DND-41 (cell line): ENCODE measurements around the gene LPCAT3.

Experiments
- ATAC-seq: fragments of 200-7000 bp; cut with Tn5 transposase; 3 replicates; pipeline ENCODE4 v1.9.1; 2021; ENCODE audit warnings: low read depth; ENCODE audit not compliant: insufficient read depth
- DNase-seq: peaks from one replicate; pipeline ENCODE4 v3.0.0-alpha.2; 2020
- H2AFZ ChIP-seq: 2 replicates; pipeline ENCODE4 v1.6.0; 2012; ENCODE audit warnings: low read depth, low read length
- H3K27ac ChIP-seq: 2 replicates; pipeline ENCODE4 v1.5.1; 2012; ENCODE audit warnings: low read length, inconsistent platforms
- H3K27me3 ChIP-seq: fragments of 200-600 bp; sonication (generic); 2 replicates; pipeline ENCODE4 v1.6.0; 2012; ENCODE audit warnings: low read length, mild to moderate bottlenecking, inconsistent platforms; ENCODE audit not compliant: insufficient read depth, poor library complexity
- H3K36me3 ChIP-seq: 2 replicates; pipeline ENCODE4 v1.5.1; 2012; ENCODE audit warnings: low read length, inconsistent platforms; ENCODE audit not compliant: insufficient read depth
- H3K4me1 ChIP-seq: 2 replicates; pipeline ENCODE4 v1.5.1; 2012; ENCODE audit warnings: mild to moderate bottlenecking, low read length; ENCODE audit not compliant: insufficient read depth
- H3K4me2 ChIP-seq: 2 replicates; pipeline ENCODE4 v1.6.0; 2012; ENCODE audit warnings: mild to moderate bottlenecking, moderate library complexity, low read length, inconsistent platforms; ENCODE audit not compliant: insufficient read depth
- H3K4me3 ChIP-seq, 2 experiments: fragments of 200-600 bp in 1 of 2; shearing (Covaris generic) in 1 of 2; 2 replicates each; pipeline ENCODE4 v1.5.1; 2012 to 2016; ENCODE audit warnings: inconsistent platforms in 2 of 2, low read length in 2 of 2, mild to moderate bottlenecking in 2 of 2, low read depth in 1 of 2, moderate library complexity in 1 of 2
- H3K79me2 ChIP-seq: 2 replicates; pipeline ENCODE4 v1.6.0; 2012; ENCODE audit warnings: low read length, inconsistent platforms; ENCODE audit not compliant: insufficient read depth
- H3K9ac ChIP-seq: 2 replicates; pipeline ENCODE4 v1.6.0; 2012; ENCODE audit warnings: low read depth, mild to moderate bottlenecking, inconsistent platforms, low read length, moderate library complexity
- H3K9me3 ChIP-seq: 2 replicates; pipeline ENCODE4 v1.5.1; 2012; ENCODE audit warnings: low read length, moderate library complexity, mild to moderate bottlenecking, inconsistent platforms; ENCODE audit not compliant: insufficient read depth, severe bottlenecking
- H4K20me1 ChIP-seq: 2 replicates; pipeline ENCODE4 v1.6.0; 2012; ENCODE audit warnings: low read length; ENCODE audit not compliant: insufficient read depth
- EZH2 ChIP-seq: IDR thresholded peaks from 3 replicates; pipeline ENCODE4 v1.6.1; 2012; ENCODE audit warnings: borderline replicate concordance, low read depth, mild to moderate bottlenecking, moderate library complexity, low read length, inconsistent platforms; ENCODE audit not compliant: severe bottlenecking
- TF ChIP-seq, protein P1 (sequence below): IDR thresholded peaks from 2 replicates; pipeline ENCODE4 v1.5.1; 2012; ENCODE audit warnings: borderline replicate concordance, low read length, moderate library complexity, mild to moderate bottlenecking; ENCODE audit not compliant: poor library complexity, severe bottlenecking; ENCODE audit errors: extremely low read depth

LPCAT3 gene

DNA sequence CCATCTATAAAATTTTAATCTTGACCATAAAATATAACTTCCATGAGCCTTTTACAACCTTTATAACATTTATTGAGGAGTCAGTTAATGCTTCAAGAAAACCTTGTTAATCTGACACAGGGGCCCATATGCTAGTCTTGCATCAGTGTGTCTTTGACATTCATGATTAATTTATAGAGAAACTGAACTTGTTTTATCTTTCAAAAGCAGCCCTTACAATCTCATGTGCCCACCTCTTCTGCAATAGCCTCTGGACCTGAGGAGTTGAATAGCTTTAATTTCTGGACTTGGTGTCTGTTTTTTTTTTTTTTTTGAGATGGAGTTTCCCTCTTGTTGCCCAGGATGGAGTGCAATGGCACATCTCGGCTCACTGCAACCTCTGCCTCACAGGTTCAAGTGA is 8.6 kb upstream of the LPCAT3 start:
- H3K27ac ChIP-seq: no peak overlapping the region
- no peak overlapping the region for H3K4me3 ChIP-seq
- H3K9me3 ChIP-seq: no peaks in the 10 kb centered on the region
- no peaks in the 10 kb centered on the region for H3K79me2 ChIP-seq
- H3K4me1 ChIP-seq: no peaks in the 10 kb centered on the region
- H3K4me2 ChIP-seq: no peak overlapping the region
- H3K27me3 ChIP-seq: no peaks in the 10 kb centered on the region
- TF ChIP-seq EZH2: no peak
- DNase-seq (no peak), ATAC-seq (no peak)
- no peak overlapping the region for H3K9ac ChIP-seq
- H2AFZ ChIP-seq: no peak overlapping the region
- H3K36me3 ChIP-seq: no peaks in the 10 kb centered on the region
- no peaks in the 10 kb centered on the region for H4K20me1 ChIP-seq

DNA sequence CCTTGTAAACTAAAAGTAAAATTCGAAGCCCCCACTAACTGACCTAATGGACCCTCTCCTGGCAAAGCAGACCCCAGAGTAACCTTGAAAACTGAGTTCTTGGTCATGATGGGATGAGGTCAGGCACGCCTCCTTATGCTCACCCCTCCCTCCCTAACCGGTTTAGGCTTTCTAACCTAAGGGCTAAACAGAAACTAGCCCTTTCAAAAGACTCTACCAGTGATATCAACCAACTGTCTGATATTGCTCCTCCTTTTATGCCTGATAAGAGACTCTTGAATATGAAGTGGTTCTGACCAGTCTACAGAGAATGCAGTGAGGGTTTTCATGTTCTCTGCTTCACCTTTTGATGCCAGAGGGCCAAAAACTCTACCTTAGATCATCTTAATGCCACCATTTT is 4.8 kb upstream of the LPCAT3 start:
- H3K4me3 ChIP-seq: no peak overlapping the region
- no peak overlapping the region for H3K4me2 ChIP-seq
- ATAC-seq: no peak
- no peaks in the 10 kb centered on the region for H4K20me1 ChIP-seq
- peaks cover 2% of the 10 kb centered on the region; the same call in 1 of the 2 replicates for H3K79me2 ChIP-seq
- no peak overlapping the region for H2AFZ ChIP-seq
- no peaks in the 10 kb centered on the region for H3K27me3 ChIP-seq
- no peak for DNase-seq
- H3K36me3 ChIP-seq: no peaks in the 10 kb centered on the region
- no peak for TF ChIP-seq EZH2
- TF ChIP-seq, protein P1, sequence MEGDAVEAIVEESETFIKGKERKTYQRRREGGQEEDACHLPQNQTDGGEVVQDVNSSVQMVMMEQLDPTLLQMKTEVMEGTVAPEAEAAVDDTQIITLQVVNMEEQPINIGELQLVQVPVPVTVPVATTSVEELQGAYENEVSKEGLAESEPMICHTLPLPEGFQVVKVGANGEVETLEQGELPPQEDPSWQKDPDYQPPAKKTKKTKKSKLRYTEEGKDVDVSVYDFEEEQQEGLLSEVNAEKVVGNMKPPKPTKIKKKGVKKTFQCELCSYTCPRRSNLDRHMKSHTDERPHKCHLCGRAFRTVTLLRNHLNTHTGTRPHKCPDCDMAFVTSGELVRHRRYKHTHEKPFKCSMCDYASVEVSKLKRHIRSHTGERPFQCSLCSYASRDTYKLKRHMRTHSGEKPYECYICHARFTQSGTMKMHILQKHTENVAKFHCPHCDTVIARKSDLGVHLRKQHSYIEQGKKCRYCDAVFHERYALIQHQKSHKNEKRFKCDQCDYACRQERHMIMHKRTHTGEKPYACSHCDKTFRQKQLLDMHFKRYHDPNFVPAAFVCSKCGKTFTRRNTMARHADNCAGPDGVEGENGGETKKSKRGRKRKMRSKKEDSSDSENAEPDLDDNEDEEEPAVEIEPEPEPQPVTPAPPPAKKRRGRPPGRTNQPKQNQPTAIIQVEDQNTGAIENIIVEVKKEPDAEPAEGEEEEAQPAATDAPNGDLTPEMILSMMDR: no peak
- H3K27ac ChIP-seq: no peak overlapping the region
- peaks cover 12% of the 10 kb centered on the region for H3K4me1 ChIP-seq
- no peak overlapping the region for H3K9ac ChIP-seq
- no peaks in the 10 kb centered on the region for H3K9me3 ChIP-seq

DNA sequence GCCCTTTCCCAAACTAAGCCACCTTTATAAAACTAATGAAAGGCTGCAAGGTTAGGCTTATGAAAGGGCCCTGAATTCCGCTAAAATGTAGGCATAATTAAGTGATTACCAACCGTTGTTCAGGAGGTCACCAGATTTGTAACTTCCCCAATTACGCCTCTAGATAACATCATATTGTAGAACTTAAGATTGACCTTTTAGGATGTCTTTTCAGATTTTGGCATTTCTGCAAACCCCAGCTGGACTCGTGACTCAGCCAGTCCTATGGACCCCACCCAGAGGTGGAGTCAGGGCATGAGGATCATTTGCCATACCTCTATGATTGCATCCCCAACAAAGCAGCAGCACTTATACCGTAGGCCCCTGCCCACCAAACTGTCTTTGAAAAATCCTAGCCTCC is 3.7 kb upstream of the LPCAT3 start:
- no peaks in the 10 kb centered on the region for H3K27me3 ChIP-seq
- H3K36me3 ChIP-seq: no peaks in the 10 kb centered on the region
- no peak for DNase-seq
- H3K9ac ChIP-seq: no peak overlapping the region
- no peak overlapping the region for H3K4me2 ChIP-seq
- no peak overlapping the region for H2AFZ ChIP-seq
- no peak overlapping the region for H3K4me3 ChIP-seq
- H3K79me2 ChIP-seq: peaks cover 7% of the 10 kb centered on the region; the same call in 1 of the 2 replicates
- H3K9me3 ChIP-seq: no peaks in the 10 kb centered on the region
- ATAC-seq: no peak
- no peaks in the 10 kb centered on the region for H4K20me1 ChIP-seq
- H3K4me1 ChIP-seq: peaks cover 23% of the 10 kb centered on the region
- TF ChIP-seq, protein P1: no peak
- TF ChIP-seq EZH2: no peak
- H3K27ac ChIP-seq: no peak overlapping the region

DNA sequence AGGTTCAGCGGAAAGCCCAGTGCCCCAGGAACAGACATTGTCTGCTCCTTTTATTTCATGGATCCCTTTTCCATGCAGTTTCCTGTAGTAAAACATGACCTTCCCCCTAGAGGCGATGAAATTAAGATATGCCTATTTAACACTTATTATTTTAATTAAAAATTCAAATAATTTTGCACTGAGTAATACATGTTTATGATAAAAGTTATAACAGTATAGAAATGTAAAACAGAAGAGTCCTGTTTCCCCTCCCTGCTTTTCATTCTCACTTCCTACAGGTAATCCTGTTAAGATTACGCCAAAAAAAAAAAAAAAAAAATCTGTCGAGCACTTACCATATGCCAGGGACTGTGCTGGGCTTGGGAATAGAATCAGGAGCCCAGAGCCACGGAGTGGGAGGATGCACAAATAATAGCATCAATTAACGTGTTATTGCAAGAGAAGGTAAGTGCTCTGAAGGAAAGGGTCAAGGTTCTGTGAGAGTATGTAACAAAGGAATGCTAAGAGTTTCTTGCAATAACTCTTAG is 830 bp upstream of the LPCAT3 start:
- ATAC-seq: no peak
- H3K9ac ChIP-seq: peak overlapping the region; percentile 73
- H3K27me3 ChIP-seq: no peaks in the 10 kb centered on the region
- H3K27ac ChIP-seq: peak overlapping the region; percentile 65
- H3K4me3 ChIP-seq: peak overlapping the region; percentile 73 to 89; a peak in 3 of 4 replicates
- peaks cover 7% of the 10 kb centered on the region; the same call in 1 of the 2 replicates for H3K79me2 ChIP-seq
- TF ChIP-seq, protein P1: no peak
- TF ChIP-seq EZH2: no peak
- peaks cover 37% of the 10 kb centered on the region for H3K4me1 ChIP-seq
- H2AFZ ChIP-seq: peak overlapping the region; percentile 94
- no peaks in the 10 kb centered on the region for H3K9me3 ChIP-seq
- no peaks in the 10 kb centered on the region for H4K20me1 ChIP-seq
- no peaks in the 10 kb centered on the region for H3K36me3 ChIP-seq
- peak overlapping the region; percentile 92 for H3K4me2 ChIP-seq
- no peak for DNase-seq
